GM12878 (cell line): ENCODE results near the gene VWA3B. TPM values are rescaled to one million over a fixed set of nuclear protein-coding genes. Genes with fewer than 3 reads are reported as not detected.
"Not testable (repeated sequence)": the region's sequence is repeated elsewhere in the genome, so short reads cannot be mapped to it uniquely, and the experiment has no call there.

Source experiments
- ATAC-seq: fragments of 200-7000 bp; cut with Tn5 transposase; 3 replicates; pipeline ENCODE4 v1.9.1; 2020; ENCODE audit warnings: mild to moderate bottlenecking, moderate library complexity
- BruUV-seq: library from RNA; stranded (reverse); fragments of 400-500 nt; replicated peaks from 2 replicates; lab custom pipeline; 2021; lab: Mats Ljungman, UMichigan
- CTCF ChIA-PET: fragments of 300-600 bp; sonication (Branson Sonifier 250); formaldehyde crosslinking; extraction: SDS; loops from one replicate; lab custom pipeline; 2021; ENCODE audit warnings: inconsistent platforms; lab: Yijun Ruan, JAX
- POLR2A ChIA-PET: fragments of 350-600 bp; formaldehyde crosslinking; extraction: SDS; loops from one replicate; lab custom pipeline; 2021; ENCODE audit warnings: inconsistent platforms; lab: Charles Lee
- RAD21 ChIA-PET: fragments of 300-600 bp; sonication (Branson Sonifier 250); formaldehyde crosslinking; loops from one replicate; lab custom pipeline; 2023; ENCODE audit warnings: antibody characterized with exemption; ENCODE audit not compliant: unreplicated experiment; lab: Charles Lee
- SMC1A ChIA-PET: fragments of 300-600 bp; sonication (Branson Sonifier 250); formaldehyde crosslinking; loops from one replicate; lab custom pipeline; 2023; ENCODE audit not compliant: unreplicated experiment, uncharacterized antibody; lab: Charles Lee
- DNase-seq: peaks from one replicate; pipeline ENCODE4 v3.0.0-alpha.2; 2011; ENCODE audit warnings: low read depth, low spot score
- FAIRE-seq: peaks from 3 replicates; lab custom pipeline; 2011; peaks lifted over from hg19 to GRCh38; lab: Jason Lieb, UNC
- H2AFZ ChIP-seq: 2 replicates; pipeline ENCODE4 v1.6.0; 2011; ENCODE audit warnings: low read depth, low read length, control low read depth; ENCODE audit not compliant: control insufficient read depth
- H3K27ac ChIP-seq: 2 replicates; pipeline ENCODE4 v1.5.1; 2011; ENCODE audit warnings: control low read depth; ENCODE audit not compliant: control insufficient read depth, insufficient read depth
- H3K27me3 ChIP-seq, 2 experiments: replicated peaks in 1 of 2; 2 replicates each; pipeline versions ENCODE4 v1.6.0 to v1.6.1; 2011; ENCODE audit warnings: low read length in 1 of 2; ENCODE audit not compliant: control insufficient read depth in 2 of 2, insufficient read depth in 2 of 2
- H3K36me3 ChIP-seq, 2 experiments: 2 replicates each; pipeline ENCODE4 v1.5.1; 2011; ENCODE audit warnings: low read length in 1 of 2; ENCODE audit not compliant: control insufficient read depth in 2 of 2, insufficient read depth in 2 of 2
- H3K4me1 ChIP-seq: 2 replicates; pipeline ENCODE4 v1.6.1; 2011; ENCODE audit warnings: mild to moderate bottlenecking, low read length, moderate library complexity, mixed read lengths; ENCODE audit not compliant: control insufficient read depth, insufficient read depth
- H3K4me2 ChIP-seq: 2 replicates; pipeline ENCODE4 v1.6.0; 2011; ENCODE audit warnings: control low read depth; ENCODE audit not compliant: control insufficient read depth, insufficient read depth
- H3K4me3 ChIP-seq: fragments of 200-600 bp; sonication (generic); 2 replicates; pipeline ENCODE4 v1.5.1; 2016
- H3K79me2 ChIP-seq: 2 replicates; pipeline ENCODE4 v1.6.0; 2011; ENCODE audit warnings: low read length; ENCODE audit not compliant: control insufficient read depth, insufficient read depth
- H3K9ac ChIP-seq: 2 replicates; pipeline ENCODE4 v1.8.0; 2011; ENCODE audit warnings: low read length, control low read depth, mixed read lengths; ENCODE audit not compliant: control insufficient read depth, insufficient read depth
- H3K9me3 ChIP-seq: replicated peaks from 3 replicates; pipeline ENCODE4 v1.5.1; 2011; ENCODE audit warnings: mild to moderate bottlenecking, low read length; ENCODE audit not compliant: control insufficient read depth, insufficient read depth
- H4K20me1 ChIP-seq: 2 replicates; pipeline ENCODE4 v1.6.0; 2011; ENCODE audit not compliant: control insufficient read depth, insufficient read depth
- BRCA1 ChIP-seq: IDR thresholded peaks from 2 replicates; pipeline ENCODE4 v1.6.1; 2011; ENCODE audit warnings: low read depth, low read length, improper control_type of control experiment
- CBX3 ChIP-seq: fragments of 200-600 bp; sonication (generic); IDR thresholded peaks from 2 replicates; pipeline ENCODE4 v1.6.1; 2016; ENCODE audit warnings: low read depth, borderline replicate concordance
- CREB1 ChIP-seq: IDR thresholded peaks from 2 replicates; pipeline ENCODE4 v1.6.1; 2012; ENCODE audit warnings: low read depth, mild to moderate bottlenecking, inconsistent platforms
- EED ChIP-seq: sonication (generic); IDR thresholded peaks from 2 replicates; pipeline ENCODE4 v1.6.1; 2016; ENCODE audit warnings: antibody characterized with exemption, low read depth
- JUNB ChIP-seq: IDR thresholded peaks from 2 replicates; pipeline ENCODE4 v1.6.1; 2016; ENCODE audit warnings: antibody characterized with exemption, mild to moderate bottlenecking
- RAD21 ChIP-seq: IDR thresholded peaks from 2 replicates; pipeline ENCODE4 v1.6.1; 2011; ENCODE audit warnings: mild to moderate bottlenecking, low read depth, low read length, moderate library complexity; ENCODE audit not compliant: insufficient read depth
- WGBS: methylation state at CpG from one replicate; pipeline ENCODE4 v1.1.6; 2016; ENCODE audit warnings: low lambda C conversion rate; ENCODE audit not compliant: insufficient replicate concordance, insufficient coverage; ENCODE audit errors: missing lambda C conversion rate; 5-methylcytosine and 5-hydroxymethylcytosine counted together
- in situ Hi-C: fragments of 300-500 bp; cut with MboI; formaldehyde crosslinking; loops from 9 replicates; pipeline ENCODE4 v1.14.3; 2018; ENCODE audit warnings: mixed read lengths
- intact Hi-C: fragments of 100-400 bp; cut with micrococcal nuclease; formaldehyde crosslinking; loops from one replicate; pipeline ENCODE4 v1.14.2; 2022; ENCODE audit not compliant: unreplicated experiment
- polyA plus RNA-seq, 11 experiments: library from polyadenylated mRNA; depleted of rRNA in 4 of 11; unstranded in 6 of 11; stranded (reverse) in 5 of 11; fragments of >200 nt; fragmentation: Nextera tagmentation in 4 of 11; fragmentation: Illumina TruSeq in 1 of 11; extraction: Ambion mirVana in 4 of 11; extraction: Trizol in 1 of 11; gene quantifications; 1 replicate in 1 of 11; 2 replicates in 10 of 11; pipeline versions ENCODE4 v1.2.1 to v1.2.3, GENCODE V29; 2011 to 2016; ENCODE audit warnings: inconsistent platforms in 2 of 11, missing spikeins in 2 of 11, low read depth in 1 of 11
- total RNA-seq, 4 experiments: library from RNA; depleted of rRNA in 3 of 4; stranded (reverse); fragments of >200 nt in 3 of 4; fragmentation: Illumina TruSeq in 1 of 4; extraction: Trizol in 1 of 4; gene quantifications; 2 replicates each; pipeline versions ENCODE4 v1.2.1 to v1.2.3, GENCODE V29; 2013 to 2021

Gene VWA3B
- total and polyA plus RNA-seq, 10 of the 15 experiments (the other 5 are each of a cell fraction or from before 2014, with no cell fraction given), result 0.04 to 0.86 (median 0.19) TPM; not detected in 4

GRCh38 chr2:98137196-98137595, 50.2 kb downstream of the VWA3B start:
- ChIA-PET POLR2A (no interaction called here), RAD21 (no interaction called here), CTCF (no interaction called here), SMC1A (no interaction called here)
- Histone ChIP-seq H3K4me1 (no peaks in the 10 kb centered on the region; the same call in 1 of the 2 replicates), H3K27me3 (no peaks in the 10 kb centered on the region), H3K4me2 (no peak overlapping the region), H3K36me3 (no peaks in the 10 kb centered on the region), H3K4me3 (no peak overlapping the region), H3K27ac (no peak overlapping the region), H3K79me2 (no peaks in the 10 kb centered on the region), H3K9ac (no peak overlapping the region), H2AFZ (no peak overlapping the region), H4K20me1 (no peaks in the 10 kb centered on the region), H3K9me3 (no peaks in the 10 kb centered on the region; the same call in 2 of the 3 replicates)
- no peak for FAIRE-seq
- TF ChIP-seq BRCA1 (no peak), JUNB (no peak), CBX3 (no peak), EED (no peak), RAD21 (no peak), CREB1 (no peak)
- BruUV-seq, result no TSS peak
- no peak for ATAC-seq
- DNase-seq, result no peak
- in situ Hi-C loops (no loop called here), intact Hi-C loops (no loop called here)

- DNase-seq, H3K9me3 ChIP-seq, ATAC-seq, H3K27ac ChIP-seq, H3K4me1 ChIP-seq, H3K79me2 ChIP-seq, H3K9ac ChIP-seq, H3K36me3 ChIP-seq, CTCF ChIA-PET, POLR2A ChIA-PET, H4K20me1 ChIP-seq, BruUV-seq, H2AFZ ChIP-seq, in situ Hi-C loops, RAD21 ChIA-PET, H3K4me3 ChIP-seq, SMC1A ChIA-PET, FAIRE-seq, H3K27me3 ChIP-seq, intact Hi-C loops, H3K4me2 ChIP-seq: not testable (repeated sequence)
- 80% methylated on average over 19 of the region's 28 CpGs for WGBS
These were observed 52.0 kb downstream of the VWA3B start for GRCh38 chr2:98138978-98139377.
